Naive thymus-derived CD4-positive, alpha-beta T cell (primary cell): ENCODE measurements around the gene SLC6A19. TPM values are rescaled to one million over a fixed set of nuclear protein-coding genes. Genes with fewer than 3 reads are reported as not detected.

Experiments used
- ATAC-seq: fragments of 150-1000 bp; cut with Tn5 transposase; 2 replicates; pipeline ENCODE4 v1.10.0; 2021; ENCODE audit warnings: mild to moderate bottlenecking, moderate library complexity
- CTCF ChIA-PET: fragments of 350-600 bp; sonication (Branson Sonifier 250); formaldehyde crosslinking; loops from one replicate; lab custom pipeline; 2021; ENCODE audit warnings: antibody characterized with exemption; lab: Charles Lee
- POLR2A ChIA-PET: fragments of 350-600 bp; sonication (Branson Sonifier 250); formaldehyde crosslinking; loops from one replicate; lab custom pipeline; 2021; ENCODE audit warnings: antibody characterized with exemption, inconsistent platforms; lab: Charles Lee
- DNase-seq, 9 donors: peaks; one replicate each; pipeline versions ENCODE4 v3.0.0 to v3.0.0-alpha.2; 2020 to 2022; ENCODE audit warnings: mixed read lengths in 1 of 9
- H3K27ac ChIP-seq: one replicate; pipeline ENCODE4 v1.7.0; 2013; ENCODE audit warnings: mild to moderate bottlenecking, low read depth, low read length, moderate library complexity
- H3K27me3 ChIP-seq, 2 donors: one replicate each; pipeline ENCODE4 v1.7.0; 2013; ENCODE audit warnings: low read length in 2 of 2, mild to moderate bottlenecking in 2 of 2, moderate library complexity in 2 of 2; ENCODE audit not compliant: control insufficient read depth in 2 of 2, insufficient read depth in 2 of 2
- H3K36me3 ChIP-seq, 3 experiments: 1 replicate in 2 of 3; 2 replicates in 1 of 3; pipeline ENCODE4 v1.7.0; 2013; ENCODE audit warnings: low read length in 3 of 3, mild to moderate bottlenecking in 3 of 3, moderate library complexity in 1 of 3; ENCODE audit not compliant: insufficient read depth in 3 of 3, control insufficient read depth in 2 of 3
- H3K4me1 ChIP-seq, 2 donors: one replicate each; pipeline ENCODE4 v1.7.0; 2013; ENCODE audit warnings: low read length in 2 of 2, mild to moderate bottlenecking in 2 of 2, moderate library complexity in 1 of 2; ENCODE audit not compliant: control insufficient read depth in 2 of 2, insufficient read depth in 2 of 2
- H3K4me3 ChIP-seq: 2 replicates; pipeline ENCODE4 v1.7.0; 2013; ENCODE audit warnings: mild to moderate bottlenecking, low read length
- H3K9me3 ChIP-seq, 3 experiments: 1 replicate in 2 of 3; 2 replicates in 1 of 3; pipeline ENCODE4 v1.7.0; 2013; ENCODE audit warnings: low read length in 3 of 3; ENCODE audit not compliant: control insufficient read depth in 2 of 3
- H3K27ac Mint-ChIP-seq, 9 donors: one replicate each; pipeline ENCODE4 v1.8.0; 2020 to 2022; ENCODE audit warnings: mixed read lengths in 9 of 9, mild to moderate bottlenecking in 8 of 9, moderate library complexity in 5 of 9, inconsistent platforms in 2 of 9
- H3K27me3 Mint-ChIP-seq, 5 donors: one replicate each; pipeline ENCODE4 v1.8.0; 2021 to 2022; ENCODE audit warnings: mixed read lengths in 5 of 5, mild to moderate bottlenecking in 1 of 5
- H3K36me3 Mint-ChIP-seq, 5 donors: one replicate each; pipeline ENCODE4 v1.8.0; 2020 to 2022; ENCODE audit warnings: mixed read lengths in 5 of 5, mild to moderate bottlenecking in 3 of 5, inconsistent platforms in 1 of 5
- H3K4me1 Mint-ChIP-seq, 7 donors: one replicate each; pipeline ENCODE4 v1.8.0; 2020 to 2022; ENCODE audit warnings: mixed read lengths in 7 of 7, mild to moderate bottlenecking in 3 of 7, inconsistent platforms in 1 of 7
- H3K4me3 Mint-ChIP-seq, 10 donors: one replicate each; pipeline ENCODE4 v1.8.0; 2020 to 2022; ENCODE audit warnings: mild to moderate bottlenecking in 10 of 10, mixed read lengths in 10 of 10, moderate library complexity in 6 of 10, inconsistent platforms in 2 of 10
- H3K9me3 Mint-ChIP-seq, 11 donors: one replicate each; pipeline ENCODE4 v1.8.0; 2020 to 2022; ENCODE audit warnings: mixed read lengths in 11 of 11, mild to moderate bottlenecking in 4 of 11, inconsistent platforms in 1 of 11, moderate library complexity in 1 of 11
- intact Hi-C, 2 donors: fragments of 100-400 bp; cut with micrococcal nuclease; formaldehyde crosslinking; loops; one replicate each; pipeline ENCODE4 v1.15.1; 2023
- polyA plus RNA-seq, 2 donors: library from polyadenylated mRNA; unstranded; fragments of 300-500 nt; fragmentation: Illumina TruSeq; gene quantifications; one replicate each; pipeline ENCODE4 v1.2.3, GENCODE V29; 2021
- total RNA-seq, 6 experiments: library from RNA in 5 of 6; stranded (reverse) in 5 of 6; gene quantifications; 1 replicate in 5 of 6; 2 replicates in 1 of 6; pipeline ENCODE4 v1.2.3 and lab custom pipeline; 2021 to 2026

The SLC6A19 gene
- total and polyA plus RNA-seq, 7 experiments from 2014 or later: not detected

- Mint-ChIP-seq H3K4me1 (peaks cover 0 to under 1% (median 0%) of the 10 kb centered on the region in 7 donors), H3K36me3 (peaks cover 0 to 6% (median 4%) of the 10 kb centered on the region in 5 donors), H3K4me3 (no peak overlapping the region), H3K9me3 (peaks cover 6 to 14% (median 9%) of the 10 kb centered on the region in 11 donors), H3K27me3 (peaks cover 0 to 5% (median 0%) of the 10 kb centered on the region in 5 donors), H3K27ac (no peak overlapping the region)
- DNase-seq (no peak), ATAC-seq (no peak)
- ChIA-PET CTCF (no interaction called here), POLR2A (no interaction called here)
- Histone ChIP-seq H3K4me1 (no peaks in the 10 kb centered on the region), H3K4me3 (no peak overlapping the region), H3K27ac (no peak overlapping the region), H3K27me3 (no peaks in the 10 kb centered on the region), H3K36me3 (no peaks in the 10 kb centered on the region), H3K9me3 (peaks cover 0 to 19% (median 0%) of the 10 kb centered on the region in 3 experiments)
- intact Hi-C loops: no loop called here
Observed at GRCh38 chr5:1235379-1235778, 34.0 kb downstream of the SLC6A19 start.

- H3K27me3 ChIP-seq: no peaks in the 10 kb centered on the region
- POLR2A ChIA-PET: no interaction called here
- H3K4me1 ChIP-seq: no peaks in the 10 kb centered on the region
- Mint-ChIP-seq H3K4me3 (no peak overlapping the region), H3K27me3 (peaks cover 0 to 6% (median 0%) of the 10 kb centered on the region in 5 donors), H3K27ac (no peak overlapping the region), H3K4me1 (no peaks in the 10 kb centered on the region), H3K36me3 (peaks cover 0 to 6% (median 4%) of the 10 kb centered on the region in 5 donors), H3K9me3 (peaks cover 6 to 14% (median 9%) of the 10 kb centered on the region in 11 donors)
- no peak overlapping the region for H3K4me3 ChIP-seq
- no peaks in the 10 kb centered on the region for H3K36me3 ChIP-seq
- peaks cover 0 to 19% (median 0%) of the 10 kb centered on the region in 3 experiments for H3K9me3 ChIP-seq
- intact Hi-C loops: no loop called here
- CTCF ChIA-PET: no interaction called here
- DNase-seq (no peak), ATAC-seq (no peak)
- no peak overlapping the region for H3K27ac ChIP-seq
Observed at GRCh38 chr5:1235838-1236237, 34.4 kb downstream of the SLC6A19 start.

DNA sequence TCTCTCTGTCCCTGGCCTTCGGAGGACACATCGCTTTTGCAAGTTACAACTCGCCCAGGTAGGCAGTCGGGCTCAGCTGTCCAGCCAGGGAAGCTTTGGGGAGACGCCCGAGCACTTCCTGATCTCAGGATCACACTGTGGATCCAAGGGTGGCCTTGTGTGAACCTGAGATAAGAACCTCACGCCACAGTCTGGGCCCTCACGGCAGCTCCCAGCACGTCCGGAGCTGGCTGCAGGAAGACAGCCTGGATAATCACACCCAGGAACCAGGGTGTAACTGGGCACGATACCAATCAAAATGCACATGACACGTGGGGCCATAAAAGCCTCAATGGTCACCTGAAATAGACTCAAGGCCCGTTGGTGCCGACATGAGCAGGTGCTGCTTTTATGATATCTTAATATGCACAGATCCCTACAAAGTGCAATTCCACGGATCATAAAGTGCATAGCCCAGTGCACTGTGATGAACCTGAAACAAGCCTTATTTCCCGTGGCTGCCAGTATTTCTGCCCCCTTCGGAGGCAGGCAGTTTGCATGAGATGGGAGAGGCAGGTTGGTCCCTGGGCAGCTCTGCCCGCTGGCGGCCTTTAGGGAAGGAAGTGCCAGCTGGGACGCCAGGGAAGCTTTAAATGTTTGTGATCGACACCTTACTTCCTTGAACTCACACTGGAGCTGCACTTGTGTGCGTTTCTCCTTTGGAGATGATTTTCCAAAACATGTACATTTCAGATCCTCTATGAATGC, 38.3 kb downstream of the SLC6A19 start:
- no peaks in the 10 kb centered on the region for H3K4me1 Mint-ChIP-seq

DNA sequence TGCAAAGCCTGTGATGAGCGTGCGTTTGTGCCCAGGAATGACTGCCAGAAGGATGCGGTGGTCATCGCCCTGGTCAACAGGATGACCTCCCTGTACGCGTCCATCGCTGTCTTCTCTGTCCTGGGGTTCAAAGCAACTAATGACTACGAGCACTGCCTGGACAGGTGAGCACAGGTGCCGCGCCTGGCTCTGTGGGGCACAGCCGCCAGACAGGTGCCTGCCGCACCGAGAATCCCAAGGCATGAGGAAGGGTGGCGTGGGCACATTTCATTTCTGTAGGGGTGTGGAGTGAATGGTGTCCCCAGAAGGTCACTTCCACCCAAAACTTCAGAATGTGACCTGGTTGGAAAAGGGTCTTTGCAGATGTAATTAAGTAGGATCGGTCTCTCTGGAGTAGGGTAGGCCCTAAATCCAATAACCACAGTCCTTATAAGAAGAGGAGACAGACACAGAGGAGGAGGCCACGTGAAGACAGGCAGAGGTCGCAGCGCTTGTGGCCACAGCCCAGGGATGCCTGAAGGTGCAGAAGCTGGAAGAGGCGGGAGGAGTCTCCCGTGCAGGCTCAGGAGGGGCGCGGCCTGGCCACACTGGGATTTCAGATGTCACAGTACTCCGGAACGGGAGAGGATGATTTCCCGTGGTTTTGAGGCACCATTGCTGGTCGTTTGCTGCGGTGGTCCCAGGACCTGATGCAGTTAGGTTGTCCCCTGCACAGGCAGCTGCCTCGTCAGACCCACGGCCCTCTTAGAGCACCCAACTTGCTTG, 39.3 kb downstream of the SLC6A19 start:
- ATAC-seq: no peak
- peaks cover 0 to 8% (median 0%) of the 10 kb centered on the region in 5 donors for H3K27me3 Mint-ChIP-seq

More for the DNA sequence above, 38.3 kb downstream of the SLC6A19 start:
- POLR2A ChIA-PET: no interaction called here
- Histone ChIP-seq H3K4me3 (no peak overlapping the region), H3K27me3 (no peaks in the 10 kb centered on the region), H3K9me3 (peaks cover 0 to 19% (median 0%) of the 10 kb centered on the region in 3 experiments), H3K36me3 (no peaks in the 10 kb centered on the region), H3K27ac (no peak overlapping the region), H3K4me1 (no peaks in the 10 kb centered on the region)
- intact Hi-C loops: no loop called here
- peaks cover 0 to 6% (median 4%) of the 10 kb centered on the region in 5 donors for H3K36me3 Mint-ChIP-seq
- no peak overlapping the region for H3K27ac Mint-ChIP-seq
- ATAC-seq (no peak), DNase-seq (no peak)
- CTCF ChIA-PET: no interaction called here
- peaks cover 0 to 8% (median 0%) of the 10 kb centered on the region in 5 donors for H3K27me3 Mint-ChIP-seq
- H3K4me3 Mint-ChIP-seq: no peak overlapping the region
- peaks cover 6 to 14% (median 9%) of the 10 kb centered on the region in 11 donors for H3K9me3 Mint-ChIP-seq

GRCh38 chr5:1241509-1242080, 40.2 kb downstream of the SLC6A19 start:
- no peaks in the 10 kb centered on the region for H3K36me3 Mint-ChIP-seq
- no peaks in the 10 kb centered on the region for H3K4me1 ChIP-seq
- ATAC-seq: no peak
- no peaks in the 10 kb centered on the region for H3K4me1 Mint-ChIP-seq
- H3K27ac ChIP-seq: no peak overlapping the region
- no peak for DNase-seq
- ChIA-PET CTCF (no interaction called here), POLR2A (no interaction called here)
- no peak overlapping the region for H3K27ac Mint-ChIP-seq
- H3K4me3 ChIP-seq: no peak overlapping the region
- no peaks in the 10 kb centered on the region for H3K27me3 ChIP-seq
- H3K9me3 Mint-ChIP-seq: peaks cover 0 to 3% (median 0%) of the 10 kb centered on the region in 11 donors
- H3K4me3 Mint-ChIP-seq: no peak overlapping the region
- intact Hi-C loops: no loop called here
- no peaks in the 10 kb centered on the region for H3K36me3 ChIP-seq
- peaks cover 0 to 2% (median 0%) of the 10 kb centered on the region in 3 experiments for H3K9me3 ChIP-seq
- peaks cover 0 to 4% (median 0%) of the 10 kb centered on the region in 5 donors for H3K27me3 Mint-ChIP-seq

More for the DNA sequence above, 39.3 kb downstream of the SLC6A19 start:
- ChIA-PET POLR2A (no interaction called here), CTCF (no interaction called here)
- Mint-ChIP-seq H3K9me3 (peaks cover 3 to 11% (median 7%) of the 10 kb centered on the region in 11 donors), H3K4me1 (no peaks in the 10 kb centered on the region), H3K36me3 (peaks cover 0 to 6% (median 4%) of the 10 kb centered on the region in 5 donors), H3K4me3 (no peak overlapping the region), H3K27ac (no peak overlapping the region)
- Histone ChIP-seq H3K27me3 (no peaks in the 10 kb centered on the region), H3K36me3 (no peaks in the 10 kb centered on the region), H3K4me3 (no peak overlapping the region), H3K4me1 (no peaks in the 10 kb centered on the region), H3K9me3 (peaks cover 0 to 11% (median 0%) of the 10 kb centered on the region in 3 experiments), H3K27ac (no peak overlapping the region)
- DNase-seq: no peak
- intact Hi-C loops: no loop called here

- H3K4me3 Mint-ChIP-seq: no peak overlapping the region
- ChIA-PET POLR2A (no interaction called here), CTCF (no interaction called here)
- H3K27ac Mint-ChIP-seq: no peak overlapping the region
- intact Hi-C loops: no loop called here
- H3K9me3 Mint-ChIP-seq: peaks cover 0 to 2% (median 0%) of the 10 kb centered on the region in 11 donors
- H3K27me3 ChIP-seq: peaks cover 0 to 2% of the 10 kb centered on the region in 2 donors
- no peak overlapping the region for H3K4me3 ChIP-seq
- H3K36me3 Mint-ChIP-seq: no peaks in the 10 kb centered on the region
- no peaks in the 10 kb centered on the region for H3K4me1 ChIP-seq
- H3K36me3 ChIP-seq: no peaks in the 10 kb centered on the region
- ATAC-seq (no peak), DNase-seq (no peak)
- no peaks in the 10 kb centered on the region for H3K9me3 ChIP-seq
- H3K27ac ChIP-seq: no peak overlapping the region
- no peaks in the 10 kb centered on the region for H3K4me1 Mint-ChIP-seq
- H3K27me3 Mint-ChIP-seq: peaks cover 0 to 10% (median 6%) of the 10 kb centered on the region in 5 donors
Observed at GRCh38 chr5:1242733-1243486, 41.5 kb downstream of the SLC6A19 start.
